ENCODE data around the gene MICB.
A peak's percentile ranks its signal among the peaks of the same experiment; 100 is the strongest.
"Not testable (repeated sequence)": the region's sequence is repeated elsewhere in the genome, so short reads cannot be mapped to it uniquely, and the experiment has no call there.

MICB gene

DNA sequence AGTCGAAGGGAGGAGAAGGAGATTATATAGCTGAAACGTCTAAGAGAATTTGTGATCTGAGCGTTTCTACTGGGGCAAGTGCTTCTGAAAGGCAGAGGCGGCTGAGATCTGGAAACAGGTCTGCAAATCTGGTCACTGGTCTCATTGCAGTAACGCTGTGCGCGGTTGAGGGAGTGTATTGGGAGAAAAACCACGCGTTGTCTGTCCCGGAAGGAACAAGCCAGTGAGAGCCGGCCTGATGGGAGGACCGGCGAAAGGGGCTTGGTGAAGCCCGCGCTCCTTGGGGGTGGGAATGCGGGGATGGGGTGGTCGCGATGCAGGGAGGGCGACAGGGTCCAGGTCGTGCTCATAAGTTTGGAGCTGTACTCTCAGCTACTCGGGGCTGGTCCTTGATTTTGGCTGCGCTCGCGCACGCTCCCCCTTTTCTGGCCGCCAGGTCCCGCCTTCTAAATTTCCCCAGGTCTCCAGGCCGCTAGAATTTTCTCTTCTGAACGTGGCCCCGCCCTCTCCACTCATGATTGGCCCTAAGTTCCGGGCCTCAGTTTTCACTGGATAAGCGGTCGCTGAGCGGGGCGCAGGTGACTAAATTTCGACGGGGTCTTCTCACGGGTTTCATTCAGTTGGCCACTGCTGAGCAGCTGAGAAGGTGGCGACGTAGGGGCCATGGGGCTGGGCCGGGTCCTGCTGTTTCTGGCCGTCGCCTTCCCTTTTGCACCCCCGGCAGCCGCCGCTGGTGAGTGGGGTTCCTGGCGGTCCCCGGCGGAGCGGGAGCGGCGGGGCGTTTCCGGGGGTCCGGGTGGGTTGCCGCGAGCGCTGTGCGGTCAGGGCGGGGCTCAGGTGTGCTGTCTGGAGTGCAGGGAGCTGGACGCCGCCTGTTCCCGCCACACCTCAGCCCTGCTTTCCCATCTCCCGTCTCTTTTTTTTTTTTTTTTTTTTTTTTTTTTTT lies at the start of gene MICB:
MICB (plus strand) TSS at position 615 of the 946 bp plus-strand sequence; CDS start at position 664, 49 bp downstream.
- peak; percentile 89 for DNase-seq (ENCODE audit: low read depth, low spot score)

DNA sequence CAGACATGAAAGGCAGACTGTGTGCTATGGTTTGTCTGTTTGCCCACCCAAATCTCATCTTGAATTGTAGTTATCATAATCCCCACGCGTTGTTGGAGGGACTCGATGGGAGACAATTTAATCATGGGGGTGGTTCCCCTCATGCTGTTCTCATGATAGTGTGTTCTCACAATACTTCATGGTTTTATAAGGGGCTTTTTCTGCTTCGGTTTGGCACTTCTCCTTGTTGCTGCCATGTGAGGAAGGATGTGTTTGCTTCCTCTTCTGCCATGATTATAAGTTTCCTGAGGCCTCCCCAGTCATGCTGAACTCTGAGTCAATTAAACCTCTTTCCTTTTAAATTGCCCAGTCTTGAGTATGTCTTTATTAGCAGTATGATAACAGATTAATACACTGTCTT lies 47.2 kb upstream of the MICB start:
- DNase-seq (ENCODE audit: low read depth, low spot score) = no peak

DNA sequence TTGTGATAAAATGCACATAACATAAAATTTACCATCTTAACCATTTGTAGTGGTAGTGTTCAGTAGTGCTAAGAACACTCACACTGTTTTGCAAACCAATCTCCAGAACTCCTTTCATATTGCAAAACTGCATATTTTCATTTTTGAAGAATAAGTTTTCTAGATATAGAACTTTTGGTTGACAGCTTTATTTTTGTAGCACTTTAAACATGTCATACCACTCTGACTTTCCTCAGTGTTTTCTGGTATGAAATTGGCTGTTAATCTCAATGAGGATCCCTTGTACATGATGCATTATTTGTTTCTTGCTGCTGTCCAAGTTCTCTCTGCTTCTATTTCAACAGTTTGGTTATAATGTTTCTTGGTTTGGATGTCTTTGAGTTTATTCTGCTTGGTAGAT lies 45.1 kb upstream of the MICB start:
- no peak for DNase-seq (ENCODE audit: low read depth, low spot score)

DNA sequence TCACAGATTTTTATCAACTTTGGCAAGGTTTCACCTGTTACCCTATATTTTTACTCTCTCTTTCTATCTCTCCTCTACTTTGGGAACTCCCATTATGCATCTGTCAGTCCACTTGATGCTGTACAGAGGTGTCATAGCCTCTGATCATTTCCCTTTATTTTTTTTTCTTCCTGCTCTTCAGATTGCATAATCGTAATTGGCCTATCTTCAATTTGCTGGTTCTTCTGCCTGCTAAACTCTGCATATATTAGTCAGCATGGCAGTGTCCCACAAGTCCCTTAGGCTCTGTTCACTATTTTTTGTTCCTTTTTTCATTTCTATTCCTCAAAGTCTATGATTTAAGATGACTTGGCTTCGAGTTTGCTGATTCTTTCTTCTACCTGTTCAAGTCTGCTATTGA lies 44.7 kb upstream of the MICB start:
- DNase-seq (ENCODE audit: low read depth, low spot score) = no peak

DNA sequence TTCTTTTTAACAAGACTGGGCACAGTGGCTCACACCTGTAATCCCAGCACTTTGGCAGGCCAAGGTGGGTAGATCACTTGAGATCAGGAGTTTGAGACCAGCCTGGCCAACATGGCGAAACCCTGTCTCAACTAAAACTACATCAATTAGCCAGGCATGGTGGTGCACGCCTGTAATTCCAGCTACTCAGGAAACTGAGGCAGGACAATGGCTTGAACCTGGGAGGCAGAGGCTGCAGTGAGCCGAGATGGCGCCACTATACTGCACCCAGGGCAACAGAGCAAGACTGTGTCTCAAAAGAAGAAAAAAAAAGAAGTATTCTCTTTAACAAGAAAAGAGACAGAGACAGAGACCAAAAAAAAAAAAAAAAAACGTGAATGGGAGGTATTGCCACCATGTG lies 38.1 kb upstream of the MICB start:
- DNase-seq (ENCODE audit: low read depth, low spot score) = not testable (repeated sequence)

DNA sequence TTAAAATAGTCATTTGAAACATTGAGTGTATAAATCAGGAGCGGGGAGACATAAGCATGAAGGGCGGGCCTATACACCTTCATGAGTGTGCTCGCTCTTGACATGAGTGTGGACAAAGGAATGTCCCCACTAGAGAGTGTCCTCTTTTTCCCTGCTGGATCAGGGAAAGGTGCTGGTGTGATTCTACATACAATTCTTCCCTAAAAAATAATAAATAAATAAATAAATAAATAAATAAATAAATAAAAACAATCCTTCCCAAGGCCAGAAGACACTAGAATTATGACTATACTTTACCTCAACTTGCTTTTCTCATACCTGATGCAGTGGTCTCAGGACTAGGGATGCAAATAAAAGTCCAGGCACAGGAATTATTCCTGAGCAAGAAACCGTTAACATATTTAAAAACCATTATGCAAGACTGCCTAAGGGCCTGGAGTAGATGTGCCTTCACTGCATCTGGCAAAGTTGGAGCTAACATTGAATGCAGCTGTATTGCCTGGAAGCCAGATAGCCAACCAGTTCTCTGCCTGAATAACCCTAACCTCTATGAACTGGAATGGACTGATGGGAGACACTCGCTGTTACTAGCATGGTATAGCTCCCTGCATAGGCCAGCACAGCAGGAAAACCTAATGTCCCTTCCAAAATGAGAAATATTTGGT lies 37.5 kb upstream of the MICB start:
- DNase-seq (ENCODE audit: low read depth, low spot score) = no peak

DNA sequence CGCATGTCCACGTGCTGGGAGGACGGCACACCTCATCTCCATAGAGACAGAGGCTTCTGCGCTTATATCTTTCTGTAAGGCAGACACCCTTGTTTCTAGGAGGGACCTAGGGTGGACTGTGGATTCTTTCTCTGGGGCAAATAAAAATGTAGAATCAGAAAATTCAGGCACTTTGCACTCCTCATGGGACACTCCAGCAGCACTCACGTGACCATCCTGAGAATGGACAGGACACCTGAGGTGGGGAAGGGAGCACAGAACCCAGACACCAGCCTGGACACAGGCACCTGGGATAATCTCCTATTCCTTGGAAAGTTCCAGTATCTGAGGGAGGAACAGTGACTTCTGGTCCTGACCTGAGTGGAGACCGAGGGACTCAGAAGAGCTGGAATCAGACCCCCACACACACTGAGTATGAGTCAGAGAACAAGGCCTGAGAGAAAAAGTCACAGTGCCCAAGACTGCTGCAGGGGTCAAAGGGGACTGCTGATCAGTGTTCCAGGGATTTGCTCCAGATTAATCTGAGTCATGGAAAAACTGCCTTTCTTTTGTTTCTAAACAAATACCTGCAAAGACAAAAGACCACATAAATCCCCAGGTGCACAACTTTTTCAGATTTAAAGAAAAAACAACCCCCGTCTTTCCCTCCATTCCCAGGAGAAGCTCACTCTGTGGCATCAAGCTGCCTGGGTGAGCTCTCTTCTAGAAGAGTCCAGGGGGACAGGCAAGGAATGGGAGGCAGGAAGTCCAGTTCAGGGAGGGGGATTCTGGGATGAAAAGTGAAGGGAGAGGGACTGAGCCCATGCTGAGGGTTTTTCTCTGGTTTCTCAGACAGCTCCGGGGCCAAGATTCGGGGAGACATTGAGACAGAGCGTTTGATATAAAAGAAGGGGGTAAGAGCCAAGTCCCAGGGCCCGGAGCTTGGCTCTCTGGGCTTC lies 35.6 kb upstream of the MICB start:
- DNase-seq (ENCODE audit: low read depth, low spot score) = no peak

DNA sequence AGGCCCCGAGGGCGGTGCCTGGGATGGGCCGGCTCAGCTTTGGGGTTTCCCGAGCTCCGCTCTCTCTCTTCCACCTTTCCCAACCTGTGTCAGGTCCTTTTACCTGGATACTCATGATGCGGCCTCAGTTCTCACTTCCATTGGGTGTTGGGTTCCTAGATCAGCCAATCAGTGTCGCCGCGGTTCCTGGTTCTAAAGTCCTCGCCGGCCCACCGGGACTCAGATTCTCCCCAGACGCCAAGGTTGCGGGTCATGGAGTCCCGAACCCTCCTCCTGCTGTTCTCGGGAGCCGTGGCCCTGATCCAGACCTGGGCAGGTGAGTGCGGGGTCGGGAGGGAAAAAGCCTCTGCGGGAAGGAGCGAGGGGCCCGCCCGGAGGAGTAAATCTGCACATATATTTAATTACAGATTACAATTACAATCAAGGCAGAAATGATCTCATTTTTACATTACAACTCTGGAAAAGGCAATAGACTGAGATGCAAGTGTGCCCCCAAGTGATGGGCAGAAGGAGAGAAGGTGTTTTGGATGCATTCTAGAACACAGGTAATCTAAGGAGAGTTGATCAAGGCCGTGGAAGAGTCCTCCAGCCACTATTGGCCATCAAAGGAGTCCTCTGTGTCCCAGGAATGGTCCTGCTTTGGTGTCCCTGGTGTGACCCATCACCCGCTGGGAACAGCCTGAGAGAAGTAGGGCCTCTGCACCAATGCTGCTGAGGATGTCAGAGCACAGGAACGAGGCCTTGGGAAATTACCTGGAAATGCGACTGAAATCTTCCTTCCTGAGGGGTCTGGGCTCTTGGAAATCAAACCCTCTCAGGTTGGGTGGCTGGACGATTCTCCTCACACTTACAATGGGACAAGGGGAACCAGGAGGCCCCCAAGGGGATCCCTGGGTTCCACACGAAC lies 34.7 kb upstream of the MICB start:
- DNase-seq (ENCODE audit: low read depth, low spot score) = peak; percentile 82

DNA sequence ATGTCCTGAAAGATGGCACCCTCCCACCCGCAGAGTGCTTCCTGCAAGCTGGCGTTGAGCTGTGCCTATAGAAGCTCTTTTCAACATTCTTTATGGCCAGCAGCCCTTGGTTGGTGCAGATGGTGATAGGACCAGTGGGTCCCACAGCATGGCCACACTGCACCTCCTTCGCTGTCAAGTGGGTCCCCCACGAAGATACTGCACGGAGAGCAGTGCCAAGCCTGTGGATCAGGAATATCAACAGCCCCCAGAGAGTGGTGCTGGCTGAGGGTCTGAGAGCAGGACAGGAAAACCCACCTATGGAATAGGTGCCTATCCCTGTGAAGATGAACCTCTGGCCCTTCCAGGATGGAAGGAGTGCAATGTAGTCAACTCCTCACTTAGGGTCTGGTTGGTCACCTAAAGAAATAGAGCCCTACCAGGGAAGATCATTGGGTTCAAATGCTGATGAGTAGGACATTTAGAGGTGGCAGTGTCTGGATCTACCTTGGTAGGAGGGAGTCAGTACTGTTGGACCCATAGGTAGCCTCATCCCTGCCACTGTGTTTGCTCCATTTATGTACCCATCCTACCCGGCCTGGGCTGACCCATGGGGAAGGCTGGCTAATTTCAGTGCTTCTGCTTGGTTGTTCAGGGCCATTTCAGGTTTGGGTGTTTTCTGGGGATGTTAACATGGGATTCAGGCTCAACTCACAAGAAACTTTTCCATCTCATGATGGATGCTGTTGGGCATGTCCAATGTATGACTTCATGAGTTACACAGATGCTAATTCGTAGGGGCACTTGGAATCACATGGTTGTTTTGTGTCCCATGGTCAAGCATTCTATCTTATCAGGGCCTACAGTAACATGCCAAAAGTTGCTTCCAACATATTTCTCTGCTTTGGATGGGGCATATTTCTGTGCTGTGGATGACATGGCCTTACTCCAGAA lies 33.4 kb upstream of the MICB start:
- no peak for DNase-seq (ENCODE audit: low read depth, low spot score)

DNA sequence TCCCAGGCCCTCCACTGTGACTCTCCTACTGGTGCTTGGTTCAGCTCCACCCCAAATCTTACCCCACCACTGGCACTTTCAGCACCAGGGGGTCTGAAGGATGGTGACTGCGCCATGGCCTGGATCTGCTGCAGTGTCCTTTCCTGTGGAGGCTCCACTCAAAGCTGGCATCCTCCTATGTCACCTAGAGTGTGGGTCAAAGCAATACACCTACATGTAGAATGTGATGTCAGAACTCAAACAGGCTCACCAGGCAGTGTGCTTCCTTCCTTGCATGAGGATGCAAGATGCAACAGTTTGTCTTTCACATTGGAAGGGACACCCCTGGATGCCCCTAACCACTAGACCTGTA lies 32.8 kb upstream of the MICB start:
- DNase-seq (ENCODE audit: low read depth, low spot score) = no peak

DNA sequence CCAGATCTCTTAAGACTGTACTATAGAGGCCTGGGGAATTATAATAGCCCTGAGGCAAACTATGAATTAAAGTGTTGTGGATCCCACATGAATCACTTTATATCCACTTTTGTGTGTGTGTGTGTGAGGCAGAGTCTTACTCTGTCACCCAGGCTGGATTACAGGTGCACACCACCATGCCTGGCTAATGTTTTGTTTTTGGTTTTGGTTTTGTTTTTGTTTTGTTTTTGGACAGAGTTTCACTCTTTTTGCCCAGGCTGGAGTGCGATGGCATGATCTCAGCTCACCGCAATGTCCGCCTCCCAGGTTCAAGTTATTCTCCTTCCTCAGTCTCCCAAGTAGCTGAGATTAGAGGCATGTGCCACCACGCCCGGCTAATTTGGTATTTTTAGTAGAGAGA lies 32.2 kb upstream of the MICB start:
- no peak for DNase-seq (ENCODE audit: low read depth, low spot score)

DNA sequence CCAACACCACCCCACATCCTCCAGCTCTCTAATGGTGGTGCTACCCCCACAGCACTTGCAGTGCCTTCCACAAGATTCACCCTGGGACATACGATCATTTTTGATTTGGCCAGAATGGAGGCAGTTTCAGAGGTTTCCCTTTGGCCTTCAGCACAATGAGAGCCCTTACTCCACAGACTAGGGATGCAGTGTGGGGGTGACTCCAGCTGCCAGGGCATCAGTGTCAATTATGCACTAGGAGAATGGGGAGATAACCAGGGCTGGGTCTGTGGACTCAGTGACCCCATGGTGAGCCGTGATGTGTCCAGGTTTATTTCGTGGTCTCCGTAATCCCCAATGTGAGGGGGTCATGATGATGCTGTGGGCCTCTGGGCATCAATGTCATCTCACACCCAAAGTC lies 31.5 kb upstream of the MICB start:
- DNase-seq (ENCODE audit: low read depth, low spot score) = no peak

DNA sequence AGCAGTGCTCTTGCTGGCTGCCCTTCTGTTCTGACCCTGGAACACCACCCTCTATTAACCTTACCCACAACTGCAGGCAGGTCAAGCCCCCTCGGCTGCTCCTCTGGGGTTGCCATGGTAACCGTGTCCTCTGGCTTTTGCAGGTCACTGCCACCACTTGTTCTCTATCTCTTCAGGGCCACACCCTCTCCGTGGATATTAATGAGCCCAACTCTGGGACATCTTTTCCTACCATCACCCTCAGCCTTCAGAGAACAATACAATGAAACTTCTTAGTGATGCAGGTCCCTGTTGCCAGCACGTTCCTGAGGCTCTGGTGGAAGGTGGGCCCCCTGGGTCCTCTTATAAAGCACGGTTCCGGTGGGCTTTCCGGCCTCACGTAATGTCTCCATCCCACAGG lies 30.8 kb upstream of the MICB start:
- no peak for DNase-seq (ENCODE audit: low read depth, low spot score)

DNA sequence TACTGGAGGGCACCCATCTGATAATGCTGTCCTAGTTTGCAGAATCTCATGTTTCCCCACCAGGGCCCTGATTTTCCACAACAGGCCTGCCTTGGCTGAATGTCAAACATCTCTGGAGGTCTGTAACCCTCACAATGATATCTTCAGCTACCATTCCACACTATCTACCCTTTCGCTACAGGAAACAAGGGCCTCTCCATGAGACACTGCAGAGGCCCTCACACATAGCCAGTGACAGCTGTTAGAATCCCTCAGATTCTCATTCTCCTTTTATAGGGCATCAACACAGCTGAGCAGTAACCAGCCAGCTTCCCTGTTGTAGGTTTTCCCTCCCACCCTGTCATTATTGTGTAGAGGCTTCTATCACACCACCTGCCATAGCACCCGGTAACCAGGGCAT lies 29.6 kb upstream of the MICB start:
- DNase-seq (ENCODE audit: low read depth, low spot score) = no peak

DNA sequence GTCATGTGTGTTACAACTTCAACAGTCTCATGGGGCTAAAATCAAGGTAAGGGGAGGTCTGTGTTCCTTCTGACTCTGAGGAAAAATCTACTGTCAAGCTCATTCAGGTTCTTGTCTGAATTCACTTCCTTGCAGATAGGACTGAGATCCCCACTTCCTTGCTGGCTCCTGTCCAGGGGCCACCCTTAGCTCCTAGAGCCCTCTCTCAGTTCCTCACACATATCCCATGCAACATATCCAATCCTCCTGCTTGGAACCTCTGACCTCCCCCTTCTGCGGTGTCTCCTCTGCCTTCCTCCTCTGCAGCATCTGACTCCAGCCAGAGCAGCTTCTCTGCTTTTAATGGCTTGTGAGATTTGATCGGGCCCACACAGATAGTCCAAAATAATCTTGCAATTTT lies 27.1 kb upstream of the MICB start:
- DNase-seq (ENCODE audit: low read depth, low spot score) = no peak

DNA sequence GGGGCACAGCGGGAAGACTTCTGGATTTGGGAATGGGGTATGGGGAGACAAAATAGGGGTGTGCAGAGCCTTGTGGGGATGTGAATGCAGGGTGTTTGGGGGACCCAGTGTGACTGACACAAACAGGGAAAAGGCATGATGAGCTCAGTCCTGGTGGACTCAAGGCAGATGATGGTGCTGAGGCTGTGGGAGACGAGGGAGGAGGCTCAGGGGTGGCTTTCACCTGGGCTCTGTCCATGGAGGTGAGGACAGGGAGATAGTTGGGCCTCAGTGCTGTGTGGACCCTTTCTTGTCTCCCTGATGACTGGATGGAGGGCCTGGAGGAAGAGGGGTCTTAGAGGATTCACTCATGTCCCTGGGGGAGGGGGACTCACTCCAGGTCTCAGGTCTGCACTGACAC lies 26.2 kb upstream of the MICB start:
- no peak for DNase-seq (ENCODE audit: low read depth, low spot score)

DNA sequence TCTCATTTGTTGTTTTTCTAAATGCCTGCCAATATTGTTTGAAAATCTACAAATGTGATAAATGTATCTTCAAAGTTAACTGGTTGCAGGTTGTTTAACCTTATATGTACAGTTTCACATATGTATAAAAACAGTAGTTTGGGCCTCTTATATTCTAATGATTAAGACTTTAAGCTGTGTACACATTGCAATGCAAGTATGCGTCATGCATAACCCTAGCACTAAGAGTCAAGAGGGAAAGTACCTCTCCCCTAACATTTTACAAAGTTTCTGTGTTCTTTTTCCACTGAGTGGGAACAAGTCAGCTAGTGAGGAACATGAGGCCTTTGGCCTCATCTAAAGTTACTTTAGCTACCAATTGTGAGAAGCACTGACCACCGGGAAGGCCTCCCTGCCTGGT lies 25.7 kb upstream of the MICB start:
- no peak for DNase-seq (ENCODE audit: low read depth, low spot score)

DNA sequence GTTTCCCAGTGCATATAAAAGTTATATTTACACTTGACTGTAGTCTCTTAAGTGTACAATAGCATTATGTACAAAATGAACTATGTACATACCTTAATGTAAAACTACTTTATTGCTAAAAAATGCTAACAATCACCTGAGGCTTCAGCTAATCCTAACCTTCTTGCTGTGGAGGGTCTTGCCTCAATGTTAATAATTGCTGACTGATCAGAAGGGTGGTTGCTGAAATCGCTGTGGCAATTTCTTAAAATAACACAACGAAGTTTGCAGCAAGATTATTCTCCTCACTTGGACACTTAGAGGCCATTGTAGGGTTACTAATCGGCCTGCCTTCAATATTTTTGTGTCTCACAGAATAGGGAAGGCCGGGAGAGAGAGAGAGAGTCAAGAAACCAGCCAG lies 24.7 kb upstream of the MICB start:
- no peak for DNase-seq (ENCODE audit: low read depth, low spot score)

DNA sequence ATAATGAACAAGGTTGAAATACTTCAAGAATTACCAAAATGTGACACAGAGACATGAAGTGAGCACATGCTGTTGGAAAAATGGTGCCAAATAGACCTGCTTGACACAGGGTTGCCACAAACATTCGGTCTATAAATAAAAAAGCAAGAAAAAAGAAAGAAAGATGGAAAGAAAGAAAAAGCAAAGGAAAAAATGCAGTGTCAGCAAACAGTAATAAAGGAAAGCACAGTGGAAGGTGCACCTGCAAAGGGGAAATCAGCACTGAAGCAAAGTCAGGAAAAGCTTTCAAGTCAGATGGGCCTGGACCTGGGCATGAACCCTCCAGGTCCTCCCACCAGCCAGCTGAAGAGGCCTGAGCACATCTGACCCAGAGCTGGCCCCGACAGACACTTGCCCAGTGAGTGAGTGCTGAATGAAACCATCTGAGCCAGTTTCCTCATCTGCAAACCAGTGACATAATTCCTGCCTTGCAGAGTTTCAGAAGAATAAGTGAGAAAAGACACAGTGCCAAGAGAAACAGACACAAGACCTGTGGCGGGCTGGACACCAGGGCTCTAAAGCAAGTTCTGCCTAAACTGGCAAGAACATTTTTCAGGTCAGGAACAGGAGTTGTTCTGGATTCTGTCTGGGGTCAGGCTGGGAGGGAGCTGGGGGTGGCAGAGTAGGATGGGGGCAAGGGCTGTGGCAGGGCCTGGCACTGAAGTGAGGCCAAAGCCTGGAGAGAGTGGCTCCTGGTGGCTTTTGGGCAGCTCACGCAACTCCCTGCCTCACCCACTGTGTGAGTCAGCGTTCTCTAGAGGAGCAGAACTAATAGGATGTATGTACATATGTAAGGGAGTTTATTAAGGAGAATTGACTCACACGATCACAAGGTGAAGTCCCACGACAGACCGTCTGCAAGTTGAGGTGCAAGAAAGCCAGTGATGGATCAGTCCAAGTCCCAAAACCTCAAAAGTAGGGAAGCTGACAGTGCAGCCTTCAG lies 23.9 kb upstream of the MICB start:
- no peak for DNase-seq (ENCODE audit: low read depth, low spot score)
